Renal pelvis (tissue), 4 donors: ENCODE results near the gene ZBTB45. TPM values are rescaled to one million over a fixed set of nuclear protein-coding genes. Genes with fewer than 3 reads are reported as not detected.
"Not testable (repeated sequence)": the region's sequence is repeated elsewhere in the genome, so short reads cannot be mapped to it uniquely, and the experiment has no call there.

Experiments
- DNase-seq: peaks from one replicate; pipeline ENCODE4 v3.0.0-alpha.2; 2013
- polyA plus RNA-seq, 3 donors: library from polyadenylated mRNA; unstranded; fragments of 120-200 nt; gene quantifications; one replicate each; pipeline ENCODE4 v1.2.1, GENCODE V29; 2013; ENCODE audit not compliant: insufficient read length in 3 of 3

Gene ZBTB45
- polyA plus RNA-seq, 3 donors: 14.5 to 19.1 (median 16.1) TPM

DNA sequence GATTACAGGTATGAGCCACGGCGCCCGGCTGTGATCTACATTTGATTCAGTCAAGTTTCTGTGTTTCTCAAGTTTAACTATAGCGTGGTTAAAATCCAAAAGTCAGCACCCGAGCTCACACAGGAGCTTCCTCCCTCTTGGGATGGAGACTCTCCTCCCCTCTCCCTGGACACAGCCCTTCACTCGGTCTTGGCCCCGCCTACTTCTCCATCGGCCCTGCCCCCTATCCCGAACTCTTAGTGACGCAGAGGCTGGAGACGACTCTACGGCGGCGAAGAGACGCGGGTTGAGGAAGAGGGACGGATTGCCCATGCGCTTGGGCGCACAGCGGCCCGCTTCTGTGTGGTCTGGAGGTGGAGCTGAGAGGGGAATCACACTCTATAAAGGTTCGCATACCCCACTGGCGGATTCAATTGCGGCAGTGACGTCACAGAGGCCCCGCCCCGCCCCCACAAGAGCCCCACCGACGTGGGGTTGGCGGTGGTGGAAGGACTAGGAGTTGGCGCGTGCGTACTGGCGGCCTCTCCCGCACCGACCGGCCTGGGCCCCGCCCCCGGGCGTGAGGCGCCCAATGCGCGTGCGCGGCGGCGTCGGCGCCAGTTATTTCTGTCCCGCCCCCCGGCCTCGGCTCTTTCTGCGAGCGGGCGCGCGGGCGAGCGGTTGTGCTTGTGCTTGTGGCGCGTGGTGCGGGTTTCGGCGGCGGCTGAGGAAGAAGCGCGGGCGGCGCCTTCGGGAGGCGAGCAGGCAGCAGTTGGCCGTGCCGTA is 24.4 kb upstream of the ZBTB45 start, which contains the start of gene TRIM28:
Gene TRIM28, plus strand, starts transcription at position 239 of the 765 bp plus-strand sequence. CDS start 694 bp downstream, outside the sequence.
- DNase-seq: peak; percentile 99

DNA sequence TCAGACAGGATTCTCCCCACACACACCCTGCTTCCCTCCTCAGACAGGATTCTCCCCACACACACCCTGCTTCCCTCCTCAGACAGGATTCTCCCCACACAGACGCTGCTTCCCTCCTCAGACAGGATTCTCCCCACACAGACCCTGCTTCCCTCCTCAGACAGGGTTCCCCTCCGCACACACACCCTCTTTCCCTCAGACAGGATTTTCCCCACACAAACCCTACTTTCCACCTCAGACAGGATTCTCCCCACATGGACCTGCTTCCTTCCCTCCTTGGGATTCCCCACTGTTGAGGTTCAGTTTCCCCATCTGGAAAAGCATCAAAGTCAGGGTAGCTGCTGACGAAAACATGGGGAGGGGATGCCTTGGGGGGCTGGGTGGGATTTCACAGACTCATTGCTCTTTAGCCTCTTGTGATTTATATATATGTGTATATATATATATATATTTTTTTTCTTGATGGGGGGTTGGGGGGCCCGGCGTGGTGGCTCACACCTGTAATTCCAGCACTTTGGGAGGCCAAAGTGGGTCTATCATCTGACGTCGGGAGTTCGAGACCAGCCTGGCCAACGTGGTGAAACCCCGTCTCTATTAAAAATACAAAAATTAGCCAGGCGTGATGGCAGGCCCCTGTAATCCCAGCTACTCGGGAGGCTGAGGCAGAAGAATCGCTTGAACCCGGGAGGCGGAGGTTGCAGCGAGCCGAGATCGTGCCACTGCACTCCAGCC is 23.2 kb upstream of the ZBTB45 start:
- not testable (repeated sequence) for DNase-seq

DNA sequence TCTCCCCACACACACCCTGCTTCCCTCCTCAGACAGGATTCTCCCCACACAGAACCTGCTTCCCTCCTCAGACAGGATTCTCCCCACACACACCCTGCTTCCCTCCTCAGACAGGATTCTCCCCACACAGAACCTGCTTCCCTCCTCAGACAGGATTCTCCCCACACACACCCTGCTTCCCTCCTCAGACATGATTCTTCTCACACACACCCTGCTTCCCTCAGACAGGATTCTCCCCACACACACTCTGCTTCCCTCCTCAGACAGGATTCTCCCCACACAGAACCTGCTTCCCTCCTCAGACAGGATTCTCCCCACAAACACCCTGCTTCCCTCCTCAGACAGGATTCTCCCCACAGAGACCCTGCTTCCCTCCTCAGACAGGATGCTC is 19.6 kb upstream of the ZBTB45 start:
- DNase-seq: not testable (repeated sequence)

DNA sequence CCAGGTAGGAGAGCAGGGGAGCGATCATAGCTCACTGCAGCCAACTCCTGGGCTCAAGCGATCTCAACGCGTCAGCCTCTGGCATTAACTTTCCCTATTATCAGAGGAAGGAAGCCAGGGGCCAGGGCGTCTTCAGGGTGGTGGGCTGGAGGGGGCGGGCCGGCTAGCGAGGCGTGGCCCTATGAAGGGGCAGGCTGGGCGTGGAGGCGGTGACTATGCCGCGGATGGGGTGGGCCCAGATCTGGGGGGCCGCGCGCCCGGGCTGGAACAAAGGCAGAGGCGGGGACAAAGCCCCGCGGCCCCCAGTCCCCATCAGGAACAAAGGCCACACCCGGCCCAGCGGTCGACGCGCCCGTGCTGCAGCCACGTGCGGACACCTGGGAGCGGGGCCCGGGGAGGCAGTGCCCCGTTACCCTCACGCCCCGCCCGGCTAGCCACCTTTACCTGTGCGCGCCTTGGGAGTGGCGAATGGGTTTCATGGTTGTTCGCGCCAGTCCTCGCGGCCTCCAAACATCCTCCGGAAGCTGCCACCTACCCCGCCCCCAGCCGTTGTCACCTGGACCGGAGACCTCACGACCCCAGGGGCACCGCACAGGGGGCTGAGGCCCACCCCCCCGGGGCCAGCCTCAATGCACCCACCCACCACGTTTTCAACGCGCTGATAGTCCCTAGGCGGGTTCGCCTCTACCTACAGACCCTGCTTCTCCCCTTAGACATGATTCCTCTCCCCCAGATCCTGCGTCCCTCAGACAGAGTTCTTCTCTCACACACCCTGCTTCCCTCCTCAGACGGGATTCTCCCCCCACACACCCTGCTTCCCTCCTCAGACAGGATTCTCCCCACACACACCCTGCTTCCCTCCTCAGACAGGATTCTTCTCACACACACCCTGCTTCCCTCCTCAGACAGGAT is 18.9 kb upstream of the ZBTB45 start:
- peak; percentile 78 for DNase-seq

DNA sequence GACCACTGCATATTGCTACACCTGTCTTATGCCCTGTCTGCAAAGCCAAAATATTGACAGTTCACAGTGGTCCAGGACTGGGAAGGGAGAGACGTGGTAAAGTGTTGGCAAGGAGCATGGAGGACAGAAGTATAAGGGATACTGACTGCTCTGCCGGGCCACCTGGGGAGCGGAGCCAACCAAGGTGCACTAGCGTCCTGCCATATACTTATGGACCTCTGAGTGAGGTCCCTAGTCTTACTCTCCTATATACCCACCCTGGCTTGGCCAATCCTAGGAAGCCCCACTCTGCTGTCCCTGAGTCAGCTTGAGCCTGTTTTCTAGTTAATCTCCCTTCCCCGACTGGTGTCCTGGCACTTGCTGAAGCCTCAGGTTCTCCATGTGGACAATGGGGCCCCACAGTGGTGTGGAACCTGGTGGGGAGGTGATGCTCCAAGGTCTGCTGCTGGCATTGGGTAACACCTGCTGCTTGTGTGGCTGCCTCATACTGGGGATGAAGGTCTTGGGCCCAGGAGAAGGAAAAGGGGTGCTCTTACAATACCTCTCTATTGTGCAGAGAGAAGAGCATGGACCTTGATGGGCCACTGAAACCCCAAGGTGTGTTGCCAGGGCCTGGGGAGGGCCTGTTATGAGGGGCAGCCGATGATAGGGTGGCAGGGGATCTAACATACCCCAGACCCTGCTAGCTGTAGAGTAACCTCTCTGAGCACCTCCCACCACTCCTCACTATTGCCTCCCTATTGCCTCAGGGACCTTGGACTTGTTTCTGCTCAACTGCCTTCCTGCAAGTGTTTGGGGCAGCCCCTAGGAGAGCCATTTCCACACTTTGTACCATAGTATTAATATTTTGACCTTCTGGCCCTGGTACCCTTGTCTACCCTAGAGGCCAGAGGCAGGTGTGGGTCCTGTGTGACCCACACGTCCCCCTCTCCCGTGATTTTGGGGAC is 17.5 kb upstream of the ZBTB45 start:
- no peak for DNase-seq

DNA sequence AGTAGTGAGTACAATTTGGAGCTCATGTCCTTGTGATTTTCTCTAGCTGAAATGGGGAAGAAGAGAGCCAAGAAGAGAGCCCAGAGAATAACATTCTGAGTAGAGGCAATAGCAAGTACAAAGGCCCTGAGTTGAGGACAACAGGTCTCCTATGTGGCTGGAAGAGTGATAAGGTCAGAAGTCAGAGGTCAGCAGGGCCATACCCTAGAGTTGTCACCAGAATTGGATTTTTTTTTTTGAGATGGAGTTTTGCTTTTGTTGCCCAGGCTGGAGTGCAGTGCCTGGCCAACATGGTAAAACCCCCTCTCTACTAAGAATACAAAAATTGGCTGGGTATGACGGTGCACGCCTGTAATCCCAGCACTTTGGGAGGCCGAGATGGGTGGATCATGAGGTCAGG is 16.2 kb upstream of the ZBTB45 start:
- DNase-seq: no peak

DNA sequence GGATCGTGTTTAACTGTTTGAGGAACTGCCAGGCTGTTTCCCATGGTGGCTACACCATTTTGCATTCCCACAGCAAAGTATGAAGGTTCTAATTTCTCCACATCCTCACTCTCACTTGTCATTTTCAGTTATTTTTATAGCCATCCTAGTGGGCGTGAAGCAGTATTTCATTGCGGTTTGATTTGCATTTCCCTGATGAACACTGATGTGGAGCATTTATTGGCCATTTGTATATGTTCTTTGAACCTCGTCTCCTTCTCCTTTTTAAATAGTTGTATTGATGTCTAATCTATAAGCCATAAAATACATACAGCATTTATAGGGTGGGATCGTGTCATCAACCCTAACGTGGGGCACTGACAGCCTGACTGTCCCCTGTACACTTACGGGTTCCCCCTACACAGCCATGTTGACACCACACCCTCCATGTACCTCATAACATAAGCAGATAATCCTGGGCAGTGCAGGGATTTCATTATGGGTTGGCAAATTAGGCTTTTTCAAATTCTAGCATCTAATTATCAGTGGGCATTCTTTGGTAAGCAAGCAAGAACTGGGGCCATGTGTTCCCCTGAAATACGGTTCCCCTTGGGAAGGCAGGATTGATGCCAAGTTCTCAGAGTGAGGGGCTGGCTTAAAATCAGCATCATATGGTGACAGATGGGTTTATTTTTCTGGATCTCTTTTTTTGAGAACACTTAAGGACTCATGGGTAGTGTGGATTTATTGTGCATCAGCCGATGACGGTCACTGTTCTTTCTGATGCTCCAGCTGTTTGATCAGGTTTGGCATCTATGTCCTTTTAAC is 11.6 kb upstream of the ZBTB45 start:
- no peak for DNase-seq

DNA sequence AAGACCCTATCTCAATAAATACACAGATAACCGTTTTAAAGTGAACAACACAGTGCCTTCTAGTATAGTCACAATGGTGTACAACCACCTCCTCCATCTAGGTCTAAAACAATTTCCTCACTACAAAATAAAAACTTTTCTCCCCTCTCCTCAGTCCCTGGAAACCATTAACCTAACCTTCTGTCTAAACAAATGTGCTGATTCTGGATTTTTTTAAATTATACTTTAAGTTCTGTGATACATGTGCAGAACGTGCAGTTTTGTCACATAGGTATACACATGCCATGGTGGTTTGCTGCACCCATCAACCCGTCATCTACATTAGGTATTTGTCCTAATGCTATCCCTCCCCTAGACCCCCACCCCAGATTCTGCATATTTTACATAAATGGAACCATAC is 9.8 kb upstream of the ZBTB45 start:
- no peak for DNase-seq

DNA sequence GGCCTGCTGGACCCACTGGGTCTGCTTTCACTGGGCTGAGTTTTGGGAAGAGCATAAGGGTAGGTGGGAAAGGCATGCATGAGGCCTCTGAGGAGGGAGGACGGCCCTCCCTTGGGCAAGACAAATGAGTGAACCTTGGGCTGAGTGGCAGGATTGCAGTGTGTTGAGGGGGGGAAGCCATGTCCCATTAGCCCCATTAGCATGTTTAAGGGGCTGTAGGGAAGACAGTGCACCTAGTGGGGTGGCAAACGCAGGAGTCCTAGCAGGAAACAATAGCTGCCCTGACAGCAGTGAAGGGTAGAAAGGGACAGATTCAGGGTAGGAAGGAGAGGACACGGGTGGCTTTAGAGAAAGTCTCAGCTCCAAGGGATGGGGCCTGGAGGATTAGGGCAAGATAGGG is 3.1 kb upstream of the ZBTB45 start:
- no peak for DNase-seq

DNA sequence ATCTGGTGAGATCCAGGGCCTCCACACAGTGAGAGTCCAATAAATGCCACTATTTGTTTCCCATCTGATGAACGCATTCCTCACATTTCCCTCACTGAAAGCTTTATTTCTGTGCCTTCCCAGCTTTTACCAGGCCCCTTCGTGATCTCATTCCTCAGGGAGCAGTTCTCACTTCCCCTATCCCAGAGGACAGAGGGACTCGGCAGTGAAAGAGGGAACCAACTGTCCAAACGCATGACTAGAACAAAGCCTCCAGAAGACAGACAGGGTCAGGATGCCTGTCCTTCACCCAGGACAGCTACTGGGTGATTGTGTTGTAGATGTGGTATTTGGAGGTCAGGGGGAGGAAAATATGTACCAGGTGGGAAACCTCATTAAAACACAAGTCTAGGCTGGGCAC is 2.0 kb upstream of the ZBTB45 start:
- DNase-seq: no peak

DNA sequence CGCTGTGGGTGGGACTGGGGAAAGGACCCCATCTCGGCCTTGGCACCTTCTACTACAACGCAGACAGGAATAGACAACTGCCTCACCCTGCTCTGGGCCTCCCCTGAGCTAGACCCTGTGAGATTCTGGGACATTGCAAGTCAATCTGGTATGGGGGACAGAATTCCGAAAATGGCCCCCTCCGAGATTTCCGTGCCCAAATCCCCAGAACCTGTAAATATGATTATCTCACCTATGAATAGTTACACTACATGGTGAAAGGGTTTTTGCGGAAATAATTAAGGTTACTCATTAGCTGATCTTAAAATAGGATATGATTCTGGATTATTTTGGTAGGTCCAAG is 618 bp upstream of the ZBTB45 start:
- no peak for DNase-seq

DNA sequence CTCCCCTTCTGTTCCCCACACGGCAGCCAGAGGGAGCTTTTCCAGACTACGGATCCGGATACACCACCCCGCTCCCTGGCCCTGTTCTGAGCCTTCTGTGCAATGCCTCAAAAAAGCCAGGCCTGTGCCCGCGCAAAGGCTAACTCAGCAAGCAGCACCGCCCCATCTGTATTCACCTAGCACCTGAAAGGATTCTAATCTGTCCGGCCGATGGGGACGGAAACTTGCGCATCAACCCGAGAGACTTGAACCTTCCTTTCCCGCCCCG is 589 bp downstream of the ZBTB45 start:
- peak; percentile 76 for DNase-seq

DNA sequence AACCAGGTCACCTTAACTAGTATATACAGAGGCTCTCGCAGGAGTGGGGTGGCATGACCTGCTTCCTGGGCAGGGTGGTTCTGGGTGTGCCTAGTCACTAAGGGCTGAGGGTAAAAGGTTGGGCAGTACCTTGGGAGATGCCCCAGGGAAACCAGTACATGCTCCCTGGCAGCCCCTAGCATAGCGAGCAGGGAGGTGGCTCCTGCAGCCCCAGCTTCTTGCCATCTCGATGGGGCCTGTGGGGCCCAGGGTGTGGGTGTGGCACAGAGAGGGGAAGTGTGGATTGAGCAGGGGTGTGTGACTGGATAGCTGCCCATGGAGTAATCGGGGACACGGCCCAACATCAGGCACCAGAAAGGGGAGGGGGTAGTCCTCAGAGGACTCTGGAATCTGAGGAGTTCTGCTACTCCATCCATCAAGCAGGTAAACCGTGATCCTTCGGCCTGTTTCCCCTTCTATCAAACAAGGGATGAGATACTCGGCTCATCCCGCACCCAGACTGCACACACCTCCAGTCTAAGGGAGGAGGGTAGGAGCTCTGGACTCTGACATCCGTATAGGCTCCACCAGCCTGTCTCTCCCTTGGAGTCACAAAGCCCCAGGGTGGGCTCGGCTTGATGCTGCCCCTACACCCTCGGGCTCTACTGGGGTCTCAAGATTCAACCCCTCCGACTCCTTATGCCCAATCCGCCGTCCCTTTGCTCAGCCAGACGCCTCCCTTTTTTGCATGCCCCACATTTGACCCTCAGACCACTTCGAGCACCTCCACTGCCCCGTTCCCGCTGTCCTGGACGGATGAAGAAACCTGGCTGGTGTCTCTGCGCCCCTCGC is 1.1 kb downstream of the ZBTB45 start:
- DNase-seq: no peak

DNA sequence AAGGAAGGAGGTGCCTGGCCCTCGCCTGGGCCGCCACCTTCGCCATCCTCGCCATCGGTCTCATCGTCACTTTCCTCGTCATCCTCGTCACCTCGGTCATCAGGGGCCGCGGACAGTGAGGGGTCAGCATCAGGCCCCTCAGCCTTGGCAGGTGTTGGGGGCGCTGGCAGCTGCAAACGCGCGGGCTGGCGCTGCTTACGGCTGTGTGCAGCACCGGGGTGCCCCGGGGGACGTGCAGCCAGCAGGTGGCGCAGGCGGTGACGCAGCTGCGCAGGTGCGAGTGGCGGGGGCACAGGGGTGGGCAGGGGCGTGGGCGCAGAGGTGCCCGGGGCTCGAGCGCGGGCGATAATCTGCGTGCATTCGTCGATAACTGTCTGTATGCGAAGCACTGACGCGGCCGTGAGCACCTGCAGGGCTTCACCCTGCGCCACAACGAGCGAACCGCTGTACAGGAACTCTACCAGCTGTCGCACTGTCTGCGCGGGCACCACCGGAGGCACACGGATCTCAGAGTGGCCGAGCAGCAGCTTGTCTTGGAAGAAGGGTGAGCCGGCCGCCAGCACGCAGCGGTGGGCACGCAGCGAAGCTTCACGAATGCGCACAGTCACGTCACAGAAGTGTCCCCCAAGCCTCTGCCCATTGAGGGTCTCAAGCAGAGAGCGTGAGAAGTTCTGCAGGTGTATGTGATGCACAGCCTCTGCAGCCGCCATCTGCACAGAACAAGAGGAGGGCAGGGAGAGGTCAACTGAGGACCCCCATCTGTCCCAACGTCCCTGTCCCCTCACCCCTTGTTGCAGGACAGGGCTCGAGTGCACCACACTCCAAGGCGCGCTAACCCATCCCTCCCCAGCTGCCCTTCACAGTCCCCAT is 2.4 kb downstream of the ZBTB45 start:
- DNase-seq: no peak

DNA sequence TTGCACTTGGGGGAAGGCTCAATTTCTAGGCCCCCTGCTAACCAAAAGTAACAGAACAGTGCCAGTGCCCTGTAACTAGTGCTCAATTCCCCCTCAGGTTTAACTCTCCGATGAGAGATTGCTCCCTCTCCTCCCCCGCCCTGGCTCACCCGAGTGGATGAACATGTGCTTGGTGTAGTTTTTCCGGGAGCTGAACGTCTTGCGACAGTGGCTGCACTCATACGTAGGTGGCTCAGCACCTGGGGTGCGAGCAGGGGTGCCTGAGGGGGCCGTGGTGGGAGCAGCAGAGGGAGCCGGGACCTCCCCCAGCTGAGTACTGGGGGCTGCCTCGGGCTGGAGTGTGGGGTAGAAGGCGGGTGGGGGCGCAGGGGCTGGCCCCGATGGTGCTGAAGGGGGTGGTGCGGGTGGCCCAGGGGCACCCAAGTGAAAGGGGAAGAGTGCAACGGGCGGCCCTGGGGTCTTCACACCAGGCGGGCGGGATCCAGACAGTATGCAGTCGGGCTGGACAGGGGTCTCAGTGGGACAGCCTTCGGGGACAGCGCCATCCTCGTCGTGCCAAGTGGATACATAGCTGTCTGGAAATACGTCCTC is 3.3 kb downstream of the ZBTB45 start:
- DNase-seq: no peak

DNA sequence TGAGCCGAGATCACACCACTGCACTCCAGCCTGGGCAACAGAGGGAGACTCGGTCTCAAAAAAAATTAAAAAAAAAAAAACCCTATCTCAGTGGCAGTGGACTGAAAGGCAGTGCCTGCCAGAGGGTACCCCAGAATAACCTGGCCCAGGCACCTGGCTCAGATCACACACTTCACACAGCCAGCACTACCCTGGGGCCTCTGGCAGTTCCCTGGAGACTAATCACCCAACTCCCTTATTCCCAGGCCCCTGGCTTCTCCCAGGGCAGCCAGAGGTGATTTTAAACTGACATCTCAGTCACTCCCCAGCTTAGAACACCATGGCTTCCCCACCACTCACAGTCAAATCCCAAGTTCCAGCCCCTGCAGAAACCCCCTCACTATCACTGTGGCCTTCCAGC is 4.4 kb downstream of the ZBTB45 start:
- no peak for DNase-seq

DNA sequence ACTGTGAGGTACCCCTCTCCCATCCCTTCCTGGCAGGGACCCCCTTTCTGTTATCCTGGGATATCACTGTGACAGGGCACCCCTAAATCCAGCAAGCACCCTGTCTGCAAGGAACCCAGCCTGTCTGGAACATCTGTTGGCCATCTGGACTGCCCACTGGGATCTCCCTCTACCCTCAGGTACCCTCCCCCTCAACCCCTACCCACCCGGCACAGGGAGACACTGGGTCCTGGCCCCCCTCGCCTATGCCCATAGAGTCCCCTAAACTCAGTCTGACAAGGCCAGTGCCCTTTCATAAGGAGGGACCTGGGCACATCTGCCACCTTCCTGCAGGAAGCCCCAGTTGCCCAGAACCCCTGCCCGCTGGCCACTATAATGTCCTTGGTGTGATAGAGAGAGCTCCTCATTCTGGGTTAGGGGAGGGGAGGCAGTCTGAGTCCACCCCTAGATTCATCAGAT is 5.0 kb downstream of the ZBTB45 start:
- DNase-seq: no peak
